IMR-90 (cell line): ENCODE data around the gene ANKHD1. TPM values are rescaled to one million over a fixed set of nuclear protein-coding genes. Genes with fewer than 3 reads are reported as not detected.

ENCODE experiments used
- microRNA-seq, 2 experiments: library from miRNA; stranded (forward) in 1 of 2; unstranded in 1 of 2; fragments of 10-50 nt in 1 of 2; fragments of <30 nt in 1 of 2; gene quantifications in 1 of 2; microRNA quantifications in 1 of 2; one replicate each; pipeline versions ENCODE3 to v1.1.0; 2013 to 2020; ENCODE audit not compliant: insufficient read depth in 1 of 2, insufficient read length in 1 of 2, unreplicated experiment in 1 of 2
- polyA plus RNA-seq, 3 experiments: library from polyadenylated mRNA; depleted of rRNA; stranded (reverse); fragments of >200 nt; gene quantifications; 2 replicates each; pipeline ENCODE4 v1.2.3, GENCODE V29; 2012; ENCODE audit warnings: low replicate concordance in 1 of 3
- small RNA-seq, 5 experiments: library from RNA; depleted of rRNA; stranded (forward); fragments of <200 nt; gene quantifications; one replicate each; pipeline ENCODE3, GENCODE V24; 2012
- total RNA-seq: library from RNA; depleted of rRNA; stranded (reverse); fragments of >200 nt; gene quantifications from 2 replicates; pipeline ENCODE4 v1.2.3, GENCODE V29; 2012; rRNA removed

Gene ANKHD1
- total and polyA plus RNA-seq, 2 of the 4 experiments (the other 2 are of a cell fraction) = 32.1 to 36.7 TPM

Small RNA genes within 50 kb of the gene (microRNA-seq; reads per million reads assigned to microRNA genes)
- gene MIR6831 (ENCODE audit: unreplicated experiment) (not detected), gene RF00279 (ENCODE audit: insufficient read depth, insufficient read length) (not detected), gene RF00443 (ENCODE audit: insufficient read depth, insufficient read length) (not detected), gene RNU4-14P (ENCODE audit: insufficient read depth, insufficient read length) (not detected)

Small RNA genes within 50 kb of the gene (small RNA-seq; reads per million reads assigned to genes)
- 0 reads per million in 5 experiments for gene RF00279
- 0 reads per million in 5 experiments for gene RF00443
- gene RNU4-14P = 0 reads per million in 5 experiments

Other genes with a start within 250 kb of the ANKHD1 start
- gene CYSTM1, start 226.6 kb upstream of the ANKHD1 start, total RNA-seq = 6.7 and 7.3 TPM in 2 replicates
- gene CYSTM1, start 226.6 kb upstream of the ANKHD1 start, polyA plus RNA-seq (2012; rRNA removed) = 15.0 and 16.3 TPM in 2 replicates
- 92.8 and 98.8 TPM in 2 replicates for gene PFDN1, start 98.7 kb upstream of the ANKHD1 start, total RNA-seq
- 134 and 140 TPM in 2 replicates for gene PFDN1, start 98.7 kb upstream of the ANKHD1 start, polyA plus RNA-seq (2012; rRNA removed)
- gene HBEGF, start 55.2 kb upstream of the ANKHD1 start, total RNA-seq = 18.8 and 26.9 TPM in 2 replicates
- 36.1 and 48.7 TPM in 2 replicates for gene HBEGF, start 55.2 kb upstream of the ANKHD1 start, polyA plus RNA-seq (2012; rRNA removed)
- not detected in 2 replicates for gene SLC4A9, start 41.6 kb upstream of the ANKHD1 start, total RNA-seq
- gene SLC4A9, start 41.6 kb upstream of the ANKHD1 start, polyA plus RNA-seq (2012; rRNA removed) = not detected in 2 replicates
- gene EIF4EBP3, start 145.8 kb downstream of the ANKHD1 start, total RNA-seq = 0.28 and 0.36 TPM in 2 replicates
- gene EIF4EBP3, start 145.8 kb downstream of the ANKHD1 start, polyA plus RNA-seq (2012; rRNA removed) = 1.7 and 2.1 TPM in 2 replicates
- gene SRA1, start 155.6 kb downstream of the ANKHD1 start, total RNA-seq = 52.9 and 53.9 TPM in 2 replicates
- gene SRA1, start 155.6 kb downstream of the ANKHD1 start, polyA plus RNA-seq (2012; rRNA removed) = 54.8 TPM in 2 replicates
- 6.6 and 8.1 TPM in 2 replicates for gene APBB3, start 162.8 kb downstream of the ANKHD1 start, total RNA-seq
- 21.4 and 23.8 TPM in 2 replicates for gene APBB3, start 162.8 kb downstream of the ANKHD1 start, polyA plus RNA-seq (2012; rRNA removed)
- 17.2 and 19.2 TPM in 2 replicates for gene SLC35A4, start 163.0 kb downstream of the ANKHD1 start, total RNA-seq
- 66.4 and 69.7 TPM in 2 replicates for gene SLC35A4, start 163.0 kb downstream of the ANKHD1 start, polyA plus RNA-seq (2012; rRNA removed)
- gene CD14, start 231.3 kb downstream of the ANKHD1 start, total RNA-seq = 0.18 TPM in 1 of 2 replicates, not detected in the other
- gene CD14, start 231.3 kb downstream of the ANKHD1 start, polyA plus RNA-seq (2012; rRNA removed) = 0.17 and 0.19 TPM in 2 replicates
- gene TMCO6, start 237.6 kb downstream of the ANKHD1 start, total RNA-seq = 4.2 and 6.6 TPM in 2 replicates
- gene TMCO6, start 237.6 kb downstream of the ANKHD1 start, polyA plus RNA-seq (2012; rRNA removed) = 7.2 and 10.6 TPM in 2 replicates
- 20.4 and 30.0 TPM in 2 replicates for gene NDUFA2, start 245.8 kb downstream of the ANKHD1 start, total RNA-seq
- gene NDUFA2, start 245.8 kb downstream of the ANKHD1 start, polyA plus RNA-seq (2012; rRNA removed) = 104 and 131 TPM in 2 replicates
- gene IK, start 246.0 kb downstream of the ANKHD1 start, total RNA-seq = 137 and 143 TPM in 2 replicates
- gene IK, start 246.0 kb downstream of the ANKHD1 start, polyA plus RNA-seq (2012; rRNA removed) = 99.8 and 105 TPM in 2 replicates